ENCODE measurements around the gene ABHD8. TPM values are rescaled to one million over a fixed set of nuclear protein-coding genes. Genes with fewer than 3 reads are reported as not detected.
"Not testable (repeated sequence)": the region's sequence is repeated elsewhere in the genome, so short reads cannot be mapped to it uniquely, and the experiment has no call there.

Gene ABHD8
- total RNA-seq, 2 donors from 2014 or later, result 10.4 to 10.5 TPM

DNA sequence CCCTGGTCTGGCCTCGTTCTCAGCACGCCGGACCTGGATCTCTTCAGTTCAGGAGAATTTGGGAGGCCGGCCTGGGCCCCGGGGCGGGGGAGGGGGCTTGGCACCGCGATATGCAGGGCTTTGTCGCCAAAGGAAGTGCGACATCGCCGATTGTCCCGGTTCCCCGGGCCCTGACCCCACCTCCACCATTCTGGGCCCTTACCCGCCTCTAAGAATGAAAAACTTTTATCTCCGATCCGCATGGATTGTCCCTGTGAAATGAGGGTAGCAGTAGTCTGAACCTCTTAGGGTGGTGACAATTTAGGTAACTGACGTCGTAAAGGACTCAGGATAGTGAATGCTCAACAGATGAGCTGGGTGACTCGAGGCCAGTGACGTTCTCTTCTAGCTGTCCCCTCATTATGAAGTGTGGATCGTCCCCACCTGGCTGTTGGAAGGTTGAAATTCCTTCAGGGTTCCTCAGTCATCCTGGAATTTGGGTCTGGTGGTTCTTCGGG lies 6.8 kb upstream of the ABHD8 start:
- Mint-ChIP-seq H3K9me3 (no peaks in the 10 kb centered on the region), H3K36me3 (peaks cover 6 to 16% of the 10 kb centered on the region in 2 donors), H3K27ac (peak overlapping the region; percentile 89 to 93)
- ATAC-seq (no peak), DNase-seq (ENCODE audit: low spot score in 2 of 2) (no peak)

DNA sequence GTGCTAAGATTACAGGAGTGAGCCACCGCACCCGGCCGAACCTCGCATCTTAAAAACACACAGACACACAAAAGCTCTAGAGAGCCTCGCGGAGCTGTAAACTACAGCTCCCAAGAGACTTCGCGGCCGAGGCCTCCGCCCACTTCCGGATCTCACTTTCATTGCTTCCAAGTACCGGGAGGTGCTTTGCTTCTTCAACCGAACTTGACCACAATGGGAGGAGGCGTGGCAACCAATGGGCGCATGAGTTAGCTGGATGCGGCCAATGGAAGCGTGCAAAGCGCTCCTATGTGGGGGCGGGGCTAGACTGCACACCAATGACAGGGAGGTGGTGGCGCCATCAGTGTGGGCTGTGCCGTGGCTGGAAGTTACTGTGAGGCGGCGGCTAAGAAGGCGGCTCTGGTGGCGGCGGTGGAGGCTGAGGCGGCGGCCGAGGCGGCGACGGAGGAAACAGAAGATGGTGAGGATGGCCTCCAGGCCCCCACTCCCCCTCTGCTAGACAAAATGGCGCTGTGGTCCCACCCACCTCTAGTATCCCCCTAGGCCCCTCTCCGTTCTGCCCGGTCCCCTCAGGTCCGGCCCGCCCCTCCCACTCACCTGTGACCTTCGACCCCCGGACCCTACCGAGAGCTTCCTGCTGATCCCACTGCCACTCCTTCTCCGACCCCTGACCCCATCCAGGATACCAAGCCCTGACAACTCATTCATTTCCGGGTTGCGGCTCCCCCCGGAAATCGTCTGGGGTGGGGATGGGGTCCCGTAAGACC lies 6.2 kb upstream of the ABHD8 start, which contains the start of gene DDA1:
Gene DDA1 (plus strand): TSS at position 366 of the 767 bp plus-strand sequence. CDS start 92 bp downstream, at position 458.
- Mint-ChIP-seq H3K9me3 (no peaks in the 10 kb centered on the region), H3K27ac (peak within 1 kb of the TSS; percentile 89 to 93), H3K36me3 (peaks cover 6 to 16% of the 10 kb centered on the region in 2 donors)
- ATAC-seq (peak; percentile 79 to 87), DNase-seq (ENCODE audit: low spot score in 2 of 2) (peak; percentile 97 to 99)

- peaks cover 6 to 16% of the 10 kb centered on the region in 2 donors for H3K36me3 Mint-ChIP-seq
- H3K27ac Mint-ChIP-seq, result peak overlapping the region; percentile 16 to 92
- ATAC-seq (no peak), DNase-seq (ENCODE audit: low spot score in 2 of 2) (no peak)
- H3K9me3 Mint-ChIP-seq, result no peaks in the 10 kb centered on the region
Observed at GRCh38 chr19:17307876-17308377, 4.7 kb upstream of the ABHD8 start.

DNA sequence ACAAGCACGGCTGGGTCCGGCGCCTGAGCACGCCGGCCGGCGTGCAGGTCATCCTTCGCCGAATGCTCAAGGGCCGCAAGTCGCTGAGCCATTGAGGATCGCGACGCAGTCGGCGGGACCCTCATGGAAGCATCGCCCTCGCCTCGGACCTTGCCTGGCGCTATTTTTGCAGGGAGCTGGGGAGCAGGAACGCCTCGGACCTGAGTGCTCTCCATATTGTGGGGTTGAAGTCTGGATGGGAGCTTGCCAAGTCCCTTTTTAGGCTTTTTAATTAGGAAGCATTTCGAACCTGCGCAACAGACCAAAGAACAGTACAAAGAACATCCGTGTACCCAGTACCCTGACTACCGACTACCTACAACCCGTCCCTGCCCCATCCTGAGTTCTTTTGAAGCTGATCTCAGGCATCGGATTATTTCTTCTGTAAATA lies 3.1 kb upstream of the ABHD8 start:
- H3K27ac Mint-ChIP-seq, result peak overlapping the region; percentile 92 to 93
- ATAC-seq, result no peak
- H3K9me3 Mint-ChIP-seq, result no peaks in the 10 kb centered on the region
- H3K36me3 Mint-ChIP-seq, result peaks cover 6 to 12% of the 10 kb centered on the region in 2 donors
- DNase-seq (ENCODE audit: low spot score in 2 of 2), result no peak

DNA sequence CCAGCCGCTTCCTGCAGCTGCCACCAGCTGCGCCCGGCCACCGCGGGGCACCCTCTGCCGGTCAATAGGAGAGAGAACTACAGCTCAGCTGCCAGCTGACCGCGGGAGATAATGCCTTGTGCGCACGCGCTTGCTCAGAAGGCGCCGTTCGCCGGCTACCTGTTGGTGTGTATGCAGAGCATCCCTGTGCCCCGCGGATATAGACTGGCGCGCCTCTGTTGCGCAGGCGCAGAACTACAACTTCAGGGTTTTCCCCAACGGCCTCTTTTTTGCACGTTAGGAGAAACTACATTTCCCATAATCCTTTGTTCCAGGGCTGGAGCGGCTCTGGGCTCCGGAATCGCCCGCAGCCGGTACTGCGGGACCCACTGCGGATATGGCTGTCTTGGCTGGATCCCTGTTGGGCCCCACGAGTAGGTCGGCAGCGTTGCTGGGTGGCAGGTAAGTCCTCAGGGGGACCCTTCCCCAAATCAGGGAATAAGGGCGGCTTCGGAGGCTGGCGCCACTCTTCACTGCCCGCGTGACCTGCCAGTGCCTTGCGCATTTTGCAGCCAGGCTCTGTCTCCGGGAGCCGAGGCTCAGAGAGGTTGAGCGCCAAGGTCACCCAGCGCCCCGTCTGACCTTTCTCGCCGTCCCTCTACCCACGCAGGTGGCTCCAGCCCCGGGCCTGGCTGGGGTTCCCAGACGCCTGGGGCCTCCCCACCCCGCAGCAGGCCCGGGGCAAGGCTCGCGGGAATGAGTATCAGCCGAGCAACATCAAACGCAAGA lies 2.5 kb upstream of the ABHD8 start, which contains the start of gene MRPL34:
Gene MRPL34 (plus strand): TSS at position 356 of the 768 bp plus-strand sequence. CDS start 21 bp downstream, at position 377.
- ATAC-seq (peak; percentile 70 to 72), DNase-seq (ENCODE audit: low spot score in 2 of 2) (peak; percentile 91 to 99)
- H3K36me3 Mint-ChIP-seq, result peaks cover 6 to 12% of the 10 kb centered on the region in 2 donors
- no peaks in the 10 kb centered on the region for H3K9me3 Mint-ChIP-seq
- peak within 1 kb of the TSS; percentile 92 to 93 for H3K27ac Mint-ChIP-seq

- no peaks in the 10 kb centered on the region for H3K9me3 Mint-ChIP-seq
Observed at GRCh38 chr19:17305216-17305516, 1.9 kb upstream of the ABHD8 start.

GRCh38 chr19:17304386-17305215 lies 1.4 kb upstream of the ABHD8 start:
- Mint-ChIP-seq H3K36me3 (peaks cover 0 to 4% of the 10 kb centered on the region in 2 donors), H3K9me3 (no peaks in the 10 kb centered on the region), H3K27ac (peak overlapping the region in 1 of 2 donors; percentile 92)
- ATAC-seq (no peak), DNase-seq (ENCODE audit: low spot score in 2 of 2) (no peak)

More at GRCh38 chr19:17305216-17305516, 1.9 kb upstream of the ABHD8 start:
- DNase-seq (ENCODE audit: low spot score in 2 of 2) (no peak), ATAC-seq (no peak)
- Mint-ChIP-seq H3K27ac (peak overlapping the region in 1 of 2 donors; percentile 92), H3K36me3 (peaks cover 4 to 8% of the 10 kb centered on the region in 2 donors)

- Mint-ChIP-seq H3K27ac (peak overlapping the region; percentile 16 to 57), H3K36me3 (peaks cover 0 to 4% of the 10 kb centered on the region in 2 donors), H3K9me3 (no peaks in the 10 kb centered on the region)
- ATAC-seq (no peak), DNase-seq (ENCODE audit: low spot score in 2 of 2) (no peak)
Observed at GRCh38 chr19:17303940-17304267, 679 bp upstream of the ABHD8 start.

DNA sequence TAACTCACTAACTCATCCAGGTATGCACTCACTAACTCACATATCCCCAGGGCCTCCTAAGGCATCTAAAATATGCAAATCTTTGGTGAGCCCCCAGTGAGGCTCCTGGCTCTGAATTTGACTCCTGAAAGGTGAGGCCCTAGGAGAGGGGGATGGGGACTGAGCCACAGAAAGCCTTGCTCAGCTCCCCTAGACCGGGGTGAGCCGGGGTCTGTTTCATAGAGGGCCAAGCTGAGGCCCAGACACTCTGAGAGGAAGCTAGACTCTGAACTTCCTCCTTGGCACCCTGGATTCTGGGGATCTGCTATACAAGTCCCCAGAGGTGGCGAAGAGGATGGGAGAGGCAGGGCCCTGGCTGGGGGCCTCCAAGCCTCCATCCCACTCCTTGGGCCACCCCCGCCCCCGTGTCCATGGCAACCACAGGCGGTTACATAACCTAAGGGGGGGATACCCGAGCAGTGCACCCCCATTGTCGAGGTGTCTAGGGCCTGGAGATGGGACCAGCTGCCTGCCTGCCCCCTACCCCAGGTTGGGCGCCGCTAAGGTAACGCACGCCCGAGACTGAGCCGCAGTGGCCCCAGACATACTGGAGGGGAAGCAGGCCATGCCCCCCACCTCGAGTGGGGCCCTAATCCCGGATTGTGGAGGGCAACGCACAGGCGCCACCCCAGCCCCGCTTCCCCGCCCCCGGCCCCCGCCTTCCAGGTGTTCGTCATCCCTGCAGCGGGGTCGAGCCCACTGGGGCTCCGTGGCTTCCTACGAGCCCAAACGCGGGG lies 646 bp downstream of the ABHD8 start:
- ATAC-seq (no peak), DNase-seq (ENCODE audit: low spot score in 2 of 2) (no peak)
- peaks cover 0 to 4% of the 10 kb centered on the region in 2 donors for H3K36me3 Mint-ChIP-seq
- H3K9me3 Mint-ChIP-seq, result no peaks in the 10 kb centered on the region
- H3K27ac Mint-ChIP-seq, result peak overlapping the region in 1 of 2 donors; percentile 16

GRCh38 chr19:17300992-17301619 lies 2.1 kb downstream of the ABHD8 start:
- peaks cover 0 to 1% of the 10 kb centered on the region in 2 donors for H3K36me3 Mint-ChIP-seq
- ATAC-seq (no peak), DNase-seq (ENCODE audit: low spot score in 2 of 2) (no peak)
- H3K9me3 Mint-ChIP-seq, result no peaks in the 10 kb centered on the region
- H3K27ac Mint-ChIP-seq, result peak overlapping the region in 1 of 2 donors; percentile 68

DNA sequence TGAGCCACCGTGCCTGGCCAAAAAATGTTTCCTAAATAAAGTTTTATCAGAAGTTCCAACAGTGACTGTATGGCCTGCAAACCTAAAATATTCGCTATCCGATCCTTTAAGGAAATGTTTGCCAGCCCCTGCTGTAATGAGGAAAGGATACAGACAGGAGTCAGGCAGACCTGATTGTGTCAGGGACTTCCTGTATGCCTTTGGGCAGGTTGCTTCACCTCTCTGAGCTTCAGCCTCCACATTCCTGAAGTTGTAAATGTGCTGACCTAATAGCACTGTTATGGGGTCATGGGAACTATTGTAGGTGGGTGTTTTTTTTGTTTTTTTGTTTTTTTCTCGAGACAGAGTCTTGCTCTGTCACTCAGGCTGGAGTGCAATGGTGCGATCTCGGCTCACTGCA lies 6.2 kb downstream of the ABHD8 start:
- H3K27ac Mint-ChIP-seq, result no peak overlapping the region
- DNase-seq (ENCODE audit: low spot score in 2 of 2) (no peak), ATAC-seq (no peak)
- no peaks in the 10 kb centered on the region for H3K36me3 Mint-ChIP-seq
- no peaks in the 10 kb centered on the region for H3K9me3 Mint-ChIP-seq

DNA sequence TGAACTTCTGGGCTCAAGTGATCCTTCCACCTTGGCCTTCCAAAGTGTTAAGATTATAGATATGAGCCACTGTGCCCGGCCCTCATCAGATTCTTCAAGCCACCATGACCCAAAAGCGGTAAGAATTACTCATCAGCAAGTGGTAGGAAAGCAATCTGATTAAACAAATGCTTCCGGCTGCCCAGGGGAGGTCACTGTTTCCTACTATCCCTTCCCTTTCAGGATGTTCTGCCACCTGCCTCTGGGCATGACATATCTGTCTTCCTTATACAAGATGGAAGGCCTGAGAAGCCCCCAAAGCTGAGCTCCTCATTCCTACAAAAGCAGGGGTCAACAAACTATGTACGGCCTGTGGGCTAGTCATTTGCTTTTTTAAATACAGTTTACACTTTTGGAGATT lies 7.0 kb downstream of the ABHD8 start:
- no peak for DNase-seq (ENCODE audit: low spot score in 2 of 2)
- no peaks in the 10 kb centered on the region for H3K9me3 Mint-ChIP-seq
- H3K36me3 Mint-ChIP-seq, result no peaks in the 10 kb centered on the region
- H3K27ac Mint-ChIP-seq, result no peak overlapping the region
- ATAC-seq, result peak in 1 of 2 donors; percentile 22

DNA sequence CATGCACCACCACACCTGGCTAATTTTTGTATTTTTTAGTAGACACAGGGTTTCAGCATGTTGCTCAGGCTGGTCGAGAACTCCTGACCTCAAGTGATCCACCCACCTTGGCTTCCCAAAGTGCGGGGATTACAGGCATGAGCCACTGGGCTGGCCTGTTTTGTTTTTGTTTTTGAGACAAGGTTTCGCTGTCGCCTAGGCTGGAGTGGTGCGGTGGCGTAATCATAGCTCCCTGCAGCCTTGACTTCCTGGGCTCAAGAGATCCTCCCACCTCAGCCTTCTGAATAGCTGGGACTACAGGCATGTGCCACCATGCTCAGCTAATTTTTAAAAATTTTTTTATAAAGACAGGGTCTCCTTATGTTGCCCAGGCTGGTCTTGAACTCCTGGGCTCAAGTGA lies 7.7 kb downstream of the ABHD8 start:
- not testable (repeated sequence) for H3K9me3 Mint-ChIP-seq; DNase-seq (ENCODE audit: low spot score in 2 of 2); ATAC-seq; H3K27ac Mint-ChIP-seq; H3K36me3 Mint-ChIP-seq

GRCh38 chr19:17294051-17294891 lies 9.0 kb downstream of the ABHD8 start:
- Mint-ChIP-seq H3K9me3 (no peaks in the 10 kb centered on the region), H3K36me3 (no peaks in the 10 kb centered on the region), H3K27ac (no peak overlapping the region)
- DNase-seq (ENCODE audit: low spot score in 2 of 2), result peak in 1 of 2 donors; percentile 80
- no peak for ATAC-seq

All from activated naive CD4-positive, alpha-beta T cell treated with anti-CD3 and anti-CD28 coated beads, Interleukin-2, amount 50 U/mL, for 72 hours (primary cell).